ENCODE results near the gene CEP112. TPM values are rescaled to one million over a fixed set of nuclear protein-coding genes. Genes with fewer than 3 reads are reported as not detected.

Gene CEP112
- total RNA-seq, 1 donor from 2014 or later = 14.5 TPM

GRCh38 chr17:65864394-65864793 lies 327.5 kb downstream of the CEP112 start:
- intact Hi-C loops (cut with micrococcal nuclease) = no loop called here
- H3K4me1 ChIP-seq = peaks cover 5% of the 10 kb centered on the region
- no peaks in the 10 kb centered on the region for H3K27me3 ChIP-seq (ENCODE audit: low read depth)
- no peak for TF ChIP-seq CTCF (IDR thresholded peaks at IDR 0.05; ENCODE audit: borderline replicate concordance)
- H3K27ac ChIP-seq (replicated peaks) = no peak overlapping the region
- DNase-seq = no peak
- H3K9me3 ChIP-seq (replicated peaks) = no peaks in the 10 kb centered on the region
- no peak overlapping the region for H3K4me3 ChIP-seq
- H3K36me3 ChIP-seq = no peaks in the 10 kb centered on the region

- Histone ChIP-seq H3K4me3 (no peak overlapping the region), H3K36me3 (no peaks in the 10 kb centered on the region), H3K27ac (replicated peaks) (no peak overlapping the region), H3K9me3 (replicated peaks) (no peaks in the 10 kb centered on the region), H3K27me3 (ENCODE audit: low read depth) (no peaks in the 10 kb centered on the region), H3K4me1 (no peaks in the 10 kb centered on the region)
- TF ChIP-seq CTCF (IDR thresholded peaks at IDR 0.05; ENCODE audit: borderline replicate concordance) = no peak
- DNase-seq = no peak
- intact Hi-C loops (cut with micrococcal nuclease) = no loop called here
Observed at GRCh38 chr17:65857718-65858117, 334.2 kb downstream of the CEP112 start.

- Histone ChIP-seq H3K27me3 (ENCODE audit: low read depth) (no peaks in the 10 kb centered on the region), H3K27ac (replicated peaks) (no peak overlapping the region), H3K9me3 (replicated peaks) (no peaks in the 10 kb centered on the region), H3K36me3 (no peaks in the 10 kb centered on the region), H3K4me1 (no peaks in the 10 kb centered on the region), H3K4me3 (no peak overlapping the region)
- no peak for DNase-seq
- no peak for TF ChIP-seq CTCF (IDR thresholded peaks at IDR 0.05; ENCODE audit: borderline replicate concordance)
- intact Hi-C loops (cut with micrococcal nuclease) = no loop called here
Observed at GRCh38 chr17:65856865-65857264, 335.1 kb downstream of the CEP112 start.

GRCh38 chr17:65855675-65856074 lies 336.3 kb downstream of the CEP112 start:
- no peaks in the 10 kb centered on the region for H3K4me1 ChIP-seq
- H3K4me3 ChIP-seq = no peak overlapping the region
- intact Hi-C loops (cut with micrococcal nuclease) = no loop called here
- peaks cover 4% of the 10 kb centered on the region for H3K36me3 ChIP-seq
- no peaks in the 10 kb centered on the region for H3K27me3 ChIP-seq (ENCODE audit: low read depth)
- no peak for DNase-seq
- H3K9me3 ChIP-seq (replicated peaks) = no peaks in the 10 kb centered on the region
- no peak for TF ChIP-seq CTCF (IDR thresholded peaks at IDR 0.05; ENCODE audit: borderline replicate concordance)
- no peak overlapping the region for H3K27ac ChIP-seq (replicated peaks)

GRCh38 chr17:65855245-65855644 lies 336.7 kb downstream of the CEP112 start:
- no peak overlapping the region for H3K27ac ChIP-seq (replicated peaks)
- no peak overlapping the region for H3K4me3 ChIP-seq
- peaks cover 4% of the 10 kb centered on the region for H3K36me3 ChIP-seq
- intact Hi-C loops (cut with micrococcal nuclease) = no loop called here
- H3K9me3 ChIP-seq (replicated peaks) = no peaks in the 10 kb centered on the region
- no peak for DNase-seq
- no peaks in the 10 kb centered on the region for H3K27me3 ChIP-seq (ENCODE audit: low read depth)
- no peak for TF ChIP-seq CTCF (IDR thresholded peaks at IDR 0.05; ENCODE audit: borderline replicate concordance)
- H3K4me1 ChIP-seq = no peaks in the 10 kb centered on the region

GRCh38 chr17:65853816-65854215 lies 338.1 kb downstream of the CEP112 start:
- no peak overlapping the region for H3K27ac ChIP-seq (replicated peaks)
- intact Hi-C loops (cut with micrococcal nuclease) = no loop called here
- no peak overlapping the region for H3K4me3 ChIP-seq
- no peaks in the 10 kb centered on the region for H3K27me3 ChIP-seq (ENCODE audit: low read depth)
- no peaks in the 10 kb centered on the region for H3K4me1 ChIP-seq
- peaks cover 4% of the 10 kb centered on the region for H3K36me3 ChIP-seq
- no peak for DNase-seq
- no peaks in the 10 kb centered on the region for H3K9me3 ChIP-seq (replicated peaks)
- no peak for TF ChIP-seq CTCF (IDR thresholded peaks at IDR 0.05; ENCODE audit: borderline replicate concordance)
